HepG2 (cell line): Measurements from ENCODE around the gene ZBED1. TPM values are rescaled to one million over a fixed set of nuclear protein-coding genes. Genes with fewer than 3 reads are reported as not detected.

Experiments
- ATAC-seq: fragments of 200-7000 bp; cut with Tn5 transposase; 3 replicates; pipeline ENCODE4 v1.9.1; 2020; ENCODE audit warnings: mild to moderate bottlenecking, moderate library complexity
- BruUV-seq: library from RNA; stranded (reverse); fragments of 400-500 nt; replicated peaks from 2 replicates; lab custom pipeline; 2021; lab: Mats Ljungman, UMichigan
- CTCF ChIA-PET: fragments of 300-600 bp; formaldehyde crosslinking; extraction: SDS; loops from one replicate; lab custom pipeline; 2021; ENCODE audit warnings: low total read pairs, inconsistent platforms, low intra/inter-chr PET ratio; lab: Yijun Ruan, JAX
- POLR2A ChIA-PET: fragments of 350-600 bp; sonication (Branson Sonifier 250); formaldehyde crosslinking; loops from one replicate; lab custom pipeline; 2020; ENCODE audit warnings: antibody characterized with exemption, inconsistent platforms; lab: Yijun Ruan, JAX
- DNase-seq: peaks from one replicate; pipeline ENCODE4 v3.0.0-alpha.2; 2015; ENCODE audit warnings: low spot score
- FAIRE-seq: peaks from 3 replicates; lab custom pipeline; 2011; peaks lifted over from hg19 to GRCh38; lab: Jason Lieb, UNC
- H2AFZ ChIP-seq: one replicate; pipeline ENCODE4 v1.6.1; 2011; ENCODE audit warnings: low read length, inconsistent platforms
- H3K27ac ChIP-seq: fragments of 300-600 bp; 3 replicates; pipeline ENCODE4 v1.8.0; 2011; ENCODE audit warnings: mixed run types, mild to moderate bottlenecking, mixed read lengths, low read length, inconsistent platforms; ENCODE audit not compliant: insufficient read depth; ENCODE audit errors: extremely low read length
- H3K27me3 ChIP-seq, 2 experiments: fragments of 200-600 bp in 1 of 2; 2 replicates in 1 of 2; 3 replicates in 1 of 2; pipeline versions ENCODE4 v1.6.0 to v1.8.0; 2011; ENCODE audit warnings: low read length in 2 of 2, mild to moderate bottlenecking in 2 of 2, moderate library complexity in 2 of 2, inconsistent platforms in 1 of 2; ENCODE audit not compliant: insufficient read depth in 2 of 2, control insufficient read depth in 1 of 2
- H3K36me3 ChIP-seq, 2 experiments: fragments of 200-600 bp in 1 of 2; replicated peaks in 1 of 2; 2 replicates in 1 of 2; 3 replicates in 1 of 2; pipeline versions ENCODE4 v1.5.1 to v1.8.0; 2011; ENCODE audit warnings: low read length in 2 of 2, inconsistent platforms in 1 of 2; ENCODE audit not compliant: insufficient read depth in 2 of 2, control insufficient read depth in 1 of 2
- H3K4me1 ChIP-seq: 2 replicates; pipeline ENCODE4 v1.5.1; 2012; ENCODE audit warnings: low read length, inconsistent platforms; ENCODE audit not compliant: insufficient read depth
- H3K4me2 ChIP-seq: 2 replicates; pipeline ENCODE4 v1.6.0; 2011; ENCODE audit warnings: low read depth, low read length, inconsistent platforms
- H3K4me3 ChIP-seq, 3 experiments: fragments of 200-600 bp in 1 of 3; sonication (generic), shearing (Covaris generic) in 1 of 3; replicated peaks in 1 of 3; 2 replicates each; pipeline ENCODE4 v1.5.1; 2011 to 2016; ENCODE audit warnings: low read length in 3 of 3, inconsistent platforms in 2 of 3, low read depth in 2 of 3, mild to moderate bottlenecking in 2 of 3, control low read depth in 1 of 3, mixed read lengths in 1 of 3; ENCODE audit not compliant: insufficient read depth in 1 of 3
- H3K79me2 ChIP-seq: one replicate; pipeline ENCODE4 v1.6.1; 2011; ENCODE audit warnings: low read length, inconsistent platforms; ENCODE audit not compliant: insufficient read depth
- H3K9ac ChIP-seq: 2 replicates; pipeline ENCODE4 v1.6.0; 2011; ENCODE audit warnings: mild to moderate bottlenecking, low read depth, low read length, inconsistent platforms; ENCODE audit not compliant: insufficient read depth
- H3K9me3 ChIP-seq: 2 replicates; pipeline ENCODE4 v1.5.1; 2012; ENCODE audit warnings: mild to moderate bottlenecking, low read length
- H4K20me1 ChIP-seq: 2 replicates; pipeline ENCODE4 v1.6.0; 2011; ENCODE audit warnings: inconsistent platforms, mild to moderate bottlenecking, low read length, moderate library complexity; ENCODE audit not compliant: insufficient read depth
- AGO2 ChIP-seq: fragments of 200-400 bp; formaldehyde crosslinking; optimal IDR thresholded peaks from 2 replicates; pipeline ENCODE3; 2017; ENCODE audit warnings: mild to moderate bottlenecking, low read depth, low read length, moderate library complexity
- DMAP1 ChIP-seq: IDR thresholded peaks from 2 replicates; pipeline ENCODE4 v1.6.1; 2016
- FOXA1 ChIP-seq, 2 experiments: fragments of 450-650 bp in 1 of 2; sonication (generic) in 1 of 2; formaldehyde crosslinking in 1 of 2; IDR thresholded peaks; 2 replicates each; pipeline versions ENCODE4 v1.4.0 to v1.6.1; 2016 to 2020; ENCODE audit warnings: missing genetic modification reagents in 1 of 2
- MAFF ChIP-seq: IDR thresholded peaks from 2 replicates; pipeline ENCODE4 v1.6.1; 2011; ENCODE audit warnings: low read depth, low read length, improper control_type of control experiment
- TCF7L2 ChIP-seq: IDR thresholded peaks from 2 replicates; pipeline ENCODE4 v1.6.1; 2011; ENCODE audit warnings: mild to moderate bottlenecking, low read depth, low read length, moderate library complexity
- ZBTB25 ChIP-seq: IDR thresholded peaks from 2 replicates; pipeline ENCODE4 v1.6.1; 2018; ENCODE audit warnings: missing genetic modification reagents
- ZBTB43 ChIP-seq: sonication (generic); formaldehyde crosslinking; conservative IDR thresholded peaks from 2 replicates; pipeline ENCODE4 v1.4.0; 2020; ENCODE audit warnings: missing genetic modification reagents
- ZC3H13 ChIP-seq: sonication (generic); formaldehyde crosslinking; IDR thresholded peaks from 2 replicates; pipeline ENCODE4 v1.8.1; 2023; ENCODE audit warnings: mild to moderate bottlenecking, missing genetic modification reagents, moderate library complexity
- ZFYVE20 ChIP-seq: sonication (generic); formaldehyde crosslinking; IDR thresholded peaks from 2 replicates; pipeline ENCODE4 v1.8.0; 2023; ENCODE audit warnings: low read depth, mild to moderate bottlenecking, moderate library complexity, missing genetic modification reagents, borderline replicate concordance
- WGBS: methylation state at CpG from one replicate; pipeline ENCODE4 v1.1.6; 2017; ENCODE audit warnings: low lambda C conversion rate; 5-methylcytosine and 5-hydroxymethylcytosine counted together
- in situ Hi-C: cut with HindIII; loops from 2 replicates; pipeline ENCODE4 v1.10.0; 2017; ENCODE audit warnings: low pct_unique_long_range_greater_than_20kb; ENCODE audit not compliant: extremely low pct_ligation_motif_present
- intact Hi-C: fragments of 100-400 bp; cut with micrococcal nuclease; formaldehyde crosslinking; loops from one replicate; pipeline ENCODE4 v1.10.0; 2022; ENCODE audit not compliant: unreplicated experiment
- polyA plus RNA-seq, 8 experiments: library from polyadenylated mRNA; depleted of rRNA in 3 of 8; stranded (reverse) in 7 of 8; unstranded in 1 of 8; fragments of >200 nt; fragmentation: Illumina TruSeq in 4 of 8; extraction: Trizol in 4 of 8; gene quantifications; 2 replicates each; pipeline versions ENCODE4 v1.2.1 to v1.2.3, GENCODE V29; 2011 to 2016; ENCODE audit warnings: low read depth in 4 of 8, missing spikeins in 1 of 8, mixed read lengths in 1 of 8; ENCODE audit not compliant: insufficient read depth in 1 of 8
- total RNA-seq, 5 experiments: library from RNA; depleted of rRNA; stranded (reverse); fragments of >200 nt; fragmentation: Illumina TruSeq; extraction: Trizol; gene quantifications; 2 replicates each; pipeline ENCODE4 v1.2.3, GENCODE V29; 2016; ENCODE audit warnings: low read depth in 1 of 5

The ZBED1 gene
- total and polyA plus RNA-seq, 2 of the 13 experiments (the other 11 are each of a cell fraction or from before 2014, with no cell fraction given) = 20.0 to 29.8 TPM

GRCh38 chrX:2488621-2489285, 12.0 kb downstream of the ZBED1 start:
- TF ChIP-seq FOXA1 (IDR thresholded peaks at IDR 0.05) (no peak), FOXA1 (CRISPR knock-in tag; IDR thresholded peaks at IDR 0.05) (no peak), ZC3H13 (CRISPR knock-in tag) (peak; percentile 2; the same call in 1 of the 2 replicates), AGO2 (peak; percentile 53)
- Histone ChIP-seq H4K20me1 (peaks cover 13% of the 10 kb centered on the region; the same call in 1 of the 2 replicates), H3K4me2 (no peak overlapping the region), H3K27me3 (no peaks in the 10 kb centered on the region), H3K9me3 (no peaks in the 10 kb centered on the region), H3K9ac (no peak overlapping the region), H3K4me1 (0 out of 2 replicates have a peak, but pooled peaks cover 15% of the 10 kb centered on the region), H3K4me3 (no peak overlapping the region), H3K27ac (no peak overlapping the region), H2AFZ (no peak overlapping the region), H3K79me2 (peaks cover 24% of the 10 kb centered on the region), H3K36me3 (peaks cover 17 to 68% of the 10 kb centered on the region in 2 experiments)
- FAIRE-seq = no peak
- CTCF ChIA-PET = no interaction called here
- no peak for ATAC-seq
- POLR2A ChIA-PET = no interaction called here
- DNase-seq = no peak
- WGBS = over 99% methylated on average over 40 of the region's 50 CpGs
- no TSS peak for BruUV-seq
- intact Hi-C loops (no loop called here), in situ Hi-C loops (no loop called here)

- no peak overlapping the region for H3K4me2 ChIP-seq
- TF ChIP-seq MAFF (no peak), ZBTB43 (CRISPR knock-in tag) (no peak), ZBTB25 (CRISPR knock-in tag) (no peak), DMAP1 (CRISPR knock-in tag) (no peak), TCF7L2 (no peak), ZFYVE20 (no peak)
- ChIA-PET CTCF (no interaction called here), POLR2A (no interaction called here)
- no peak overlapping the region for H3K9ac ChIP-seq
- 0 out of 2 replicates have a peak, but pooled peaks cover 8% of the 10 kb centered on the region for H3K4me1 ChIP-seq
- H3K9me3 ChIP-seq = no peaks in the 10 kb centered on the region
- H3K27ac ChIP-seq = no peak overlapping the region
- FAIRE-seq (no peak), ATAC-seq (no peak), DNase-seq (no peak)
- H2AFZ ChIP-seq = no peak overlapping the region
- H3K27me3 ChIP-seq = no peaks in the 10 kb centered on the region
- peaks cover 16 to 62% of the 10 kb centered on the region in 2 experiments for H3K36me3 ChIP-seq
- 95% methylated on average over 15 of the region's 16 CpGs for WGBS
- TSS peak; percentile 33 for BruUV-seq
- in situ Hi-C loops (no loop called here), intact Hi-C loops (no loop called here)
- 0 out of 2 replicates have a peak, but pooled peaks cover 5% of the 10 kb centered on the region for H4K20me1 ChIP-seq
- H3K79me2 ChIP-seq = peaks cover 14% of the 10 kb centered on the region
- H3K4me3 ChIP-seq = no peak overlapping the region
Observed at GRCh38 chrX:2487366-2487765, 13.4 kb downstream of the ZBED1 start.
